K562 (cell line): ENCODE data around the gene BHLHE23. TPM values are rescaled to one million over a fixed set of nuclear protein-coding genes. Genes with fewer than 3 reads are reported as not detected.

ENCODE experiments used
- ATAC-seq: fragments of 200-7000 bp; cut with Tn5 transposase; 3 replicates; pipeline ENCODE4 v1.9.1; 2020; ENCODE audit warnings: moderate library complexity
- BruUV-seq: library from RNA; stranded (reverse); fragments of 400-500 nt; replicated peaks from 2 replicates; lab custom pipeline; 2021; lab: Mats Ljungman, UMichigan
- CTCF ChIA-PET: fragments of 300-600 bp; formaldehyde crosslinking; extraction: SDS; loops from one replicate; lab custom pipeline; 2021; ENCODE audit warnings: low intra/inter-chr PET ratio; lab: Yijun Ruan, JAX
- POLR2A ChIA-PET: fragments of 300-600, 350-650 bp; sonication (Branson Sonifier 250); formaldehyde crosslinking; extraction: SDS; loops from one replicate; lab custom pipeline; 2021; ENCODE audit warnings: antibody characterized with exemption, inconsistent platforms; lab: Yijun Ruan, JAX
- DNase-seq, 4 experiments: peaks; one replicate each; pipeline versions ENCODE4 v3.0.0 to v3.0.0-alpha.2; 2011 to 2018; ENCODE audit warnings: low spot score in 3 of 4, mixed read lengths in 3 of 4; ENCODE audit errors: extremely low read depth in 1 of 4
- FAIRE-seq: peaks from 2 replicates; lab custom pipeline; 2011; peaks lifted over from hg19 to GRCh38; lab: Jason Lieb, UNC
- H2AFZ ChIP-seq: 2 replicates; pipeline ENCODE4 v1.6.0; 2011; ENCODE audit warnings: low read depth, low read length, control low read depth, inconsistent platforms
- H3K27ac ChIP-seq: fragments of 200-600 bp; 3 replicates; pipeline ENCODE4 v1.8.0; 2011; ENCODE audit warnings: low read depth, mild to moderate bottlenecking, control low read depth, inconsistent platforms, low read length, moderate library complexity, mixed read lengths; ENCODE audit errors: extremely low read depth
- H3K27me3 ChIP-seq, 2 experiments: fragments of 300-600 bp in 1 of 2; 2 replicates in 1 of 2; 3 replicates in 1 of 2; pipeline versions ENCODE4 v1.6.0 to v1.8.0; 2011; ENCODE audit warnings: inconsistent platforms in 2 of 2, low read length in 2 of 2, mild to moderate bottlenecking in 1 of 2, mixed read lengths in 1 of 2, moderate library complexity in 1 of 2; ENCODE audit not compliant: control insufficient read depth in 2 of 2, insufficient read depth in 2 of 2
- H3K36me3 ChIP-seq: fragments of 300-600 bp; 3 replicates; pipeline ENCODE4 v1.8.0; 2011; ENCODE audit warnings: mild to moderate bottlenecking, low read length, inconsistent platforms; ENCODE audit not compliant: control insufficient read depth, insufficient read depth
- H3K4me1 ChIP-seq, 2 experiments: fragments of 200-600 bp in 1 of 2; replicated peaks in 1 of 2; 2 replicates in 1 of 2; 3 replicates in 1 of 2; pipeline versions ENCODE4 v1.5.1 to v1.8.0; 2011; ENCODE audit warnings: inconsistent platforms in 2 of 2, low read length in 2 of 2, mild to moderate bottlenecking in 1 of 2, mixed read lengths in 1 of 2, moderate library complexity in 1 of 2; ENCODE audit not compliant: control insufficient read depth in 2 of 2, insufficient read depth in 2 of 2
- H3K4me2 ChIP-seq: 2 replicates; pipeline ENCODE4 v1.6.1; 2011; ENCODE audit warnings: low read length, control low read depth, inconsistent platforms, mixed read lengths; ENCODE audit not compliant: insufficient read depth
- H3K4me3 ChIP-seq: fragments of 200-600 bp; sonication (generic), shearing (Covaris generic); 2 replicates; pipeline ENCODE4 v1.5.1; 2016; ENCODE audit warnings: control low read depth, inconsistent platforms
- H3K79me2 ChIP-seq: fragments of 200-600 bp; 3 replicates; pipeline ENCODE4 v1.8.0; 2011; ENCODE audit warnings: low read length, inconsistent platforms; ENCODE audit not compliant: control insufficient read depth, insufficient read depth
- H3K9ac ChIP-seq, 2 experiments: 2 replicates each; pipeline versions ENCODE4 v1.6.0 to v1.6.1; 2011; ENCODE audit warnings: low read depth in 2 of 2, low read length in 2 of 2, control low read depth in 1 of 2, inconsistent platforms in 1 of 2, mild to moderate bottlenecking in 1 of 2, mixed read lengths in 1 of 2; ENCODE audit not compliant: insufficient read depth in 1 of 2
- H3K9me1 ChIP-seq: one replicate; pipeline ENCODE4 v1.6.0; 2011; ENCODE audit warnings: inconsistent platforms, mild to moderate bottlenecking, low read length, moderate library complexity; ENCODE audit not compliant: control insufficient read depth, insufficient read depth
- H3K9me3 ChIP-seq: replicated peaks from 2 replicates; pipeline ENCODE4 v1.5.1; 2011; ENCODE audit warnings: low read depth, low read length, inconsistent platforms; ENCODE audit not compliant: control insufficient read depth, insufficient read depth
- H4K20me1 ChIP-seq: replicated peaks from 2 replicates; pipeline ENCODE4 v1.6.1; 2011; ENCODE audit warnings: low read length, inconsistent platforms, mixed read lengths; ENCODE audit not compliant: control insufficient read depth, insufficient read depth
- UBTF ChIP-seq, 2 experiments: IDR thresholded peaks; 2 replicates each; pipeline ENCODE4 v1.6.1; 2012; ENCODE audit warnings: improper control_type of control experiment in 2 of 2, low read depth in 2 of 2, low read length in 2 of 2, borderline replicate concordance in 1 of 2
- ZNF316 ChIP-seq: fragments of 450-650 bp; IDR thresholded peaks from 2 replicates; pipeline ENCODE4 v1.6.1; 2016
- WGBS: fragments of 100-300 bp; shearing (Covaris generic); methylation state at CpG from one replicate; pipeline ENCODE4 v1.1.6; 2016; ENCODE audit warnings: low coverage, mixed read lengths; ENCODE audit not compliant: insufficient coverage; ENCODE audit errors: missing lambda C conversion rate; 5-methylcytosine and 5-hydroxymethylcytosine counted together
- in situ Hi-C: fragments of 300-500 bp; cut with MboI; formaldehyde crosslinking; loops from 4 replicates; pipeline ENCODE4 v1.15.0; 2018; ENCODE audit warnings: inconsistent platforms, mixed read lengths
- intact Hi-C: fragments of 100-400 bp; cut with micrococcal nuclease; formaldehyde crosslinking; loops from 2 replicates; pipeline ENCODE4 v1.14.2; 2022
- polyA plus RNA-seq, 8 experiments: library from polyadenylated mRNA; depleted of rRNA in 4 of 8; stranded (reverse) in 5 of 8; unstranded in 3 of 8; fragments of >200 nt; fragmentation: Nextera tagmentation in 2 of 8; fragmentation: Illumina TruSeq in 1 of 8; extraction: Ambion mirVana in 2 of 8; extraction: Trizol in 1 of 8; gene quantifications; 2 replicates each; pipeline versions ENCODE4 v1.2.1 to v1.2.3, GENCODE V29; 2011 to 2014; ENCODE audit warnings: inconsistent platforms in 1 of 8, missing spikeins in 1 of 8
- total RNA-seq, 7 experiments: library from RNA; depleted of rRNA in 6 of 7; stranded (reverse); fragments of >200 nt in 6 of 7; fragmentation: Illumina TruSeq in 2 of 7; extraction: Trizol in 2 of 7; gene quantifications; 2 replicates each; pipeline versions ENCODE4 v1.2.1 to v1.2.3, GENCODE V29; 2011 to 2021; ENCODE audit warnings: low replicate concordance in 1 of 7
- TF ChIP-seq, protein P1 (sequence below): IDR thresholded peaks from 2 replicates; pipeline ENCODE4 v1.6.1; 2014; ENCODE audit warnings: antibody characterized with exemption
- TF ChIP-seq, protein P2 (sequence below): fragments of 450-650 bp; formaldehyde crosslinking; conservative IDR thresholded peaks from 2 replicates; pipeline ENCODE4 v1.4.0; 2022; ENCODE audit warnings: mild to moderate bottlenecking, missing genetic modification characterization
- TF ChIP-seq, protein P3 (sequence below): fragments of 450-650 bp; formaldehyde crosslinking; IDR thresholded peaks from 2 replicates; pipeline ENCODE4 v1.4.0; 2020; ENCODE audit warnings: mild to moderate bottlenecking, mixed read lengths

Gene BHLHE23
- total and polyA plus RNA-seq, 9 of the 15 experiments (the other 6 are each of a cell fraction or from before 2014, with no cell fraction given), result not detected

GRCh38 chr20:63054681-63055240, 48.0 kb upstream of the BHLHE23 start (continued):
- TF ChIP-seq, protein P1, sequence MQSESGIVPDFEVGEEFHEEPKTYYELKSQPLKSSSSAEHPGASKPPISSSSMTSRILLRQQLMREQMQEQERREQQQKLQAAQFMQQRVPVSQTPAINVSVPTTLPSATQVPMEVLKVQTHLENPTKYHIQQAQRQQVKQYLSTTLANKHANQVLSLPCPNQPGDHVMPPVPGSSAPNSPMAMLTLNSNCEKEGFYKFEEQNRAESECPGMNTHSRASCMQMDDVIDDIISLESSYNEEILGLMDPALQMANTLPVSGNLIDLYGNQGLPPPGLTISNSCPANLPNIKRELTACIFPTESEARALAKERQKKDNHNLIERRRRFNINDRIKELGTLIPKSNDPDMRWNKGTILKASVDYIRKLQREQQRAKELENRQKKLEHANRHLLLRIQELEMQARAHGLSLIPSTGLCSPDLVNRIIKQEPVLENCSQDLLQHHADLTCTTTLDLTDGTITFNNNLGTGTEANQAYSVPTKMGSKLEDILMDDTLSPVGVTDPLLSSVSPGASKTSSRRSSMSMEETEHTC, result no peak
- TF ChIP-seq UBTF (IDR thresholded peaks at IDR 0.05; ENCODE audit: borderline replicate concordance in 1 of 2, low read depth in 2 of 2, low read length in 2 of 2), result no peak

- TF ChIP-seq, protein P2, sequence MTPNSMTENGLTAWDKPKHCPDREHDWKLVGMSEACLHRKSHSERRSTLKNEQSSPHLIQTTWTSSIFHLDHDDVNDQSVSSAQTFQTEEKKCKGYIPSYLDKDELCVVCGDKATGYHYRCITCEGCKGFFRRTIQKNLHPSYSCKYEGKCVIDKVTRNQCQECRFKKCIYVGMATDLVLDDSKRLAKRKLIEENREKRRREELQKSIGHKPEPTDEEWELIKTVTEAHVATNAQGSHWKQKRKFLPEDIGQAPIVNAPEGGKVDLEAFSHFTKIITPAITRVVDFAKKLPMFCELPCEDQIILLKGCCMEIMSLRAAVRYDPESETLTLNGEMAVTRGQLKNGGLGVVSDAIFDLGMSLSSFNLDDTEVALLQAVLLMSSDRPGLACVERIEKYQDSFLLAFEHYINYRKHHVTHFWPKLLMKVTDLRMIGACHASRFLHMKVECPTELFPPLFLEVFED, result no peak
- TF ChIP-seq, protein P3, sequence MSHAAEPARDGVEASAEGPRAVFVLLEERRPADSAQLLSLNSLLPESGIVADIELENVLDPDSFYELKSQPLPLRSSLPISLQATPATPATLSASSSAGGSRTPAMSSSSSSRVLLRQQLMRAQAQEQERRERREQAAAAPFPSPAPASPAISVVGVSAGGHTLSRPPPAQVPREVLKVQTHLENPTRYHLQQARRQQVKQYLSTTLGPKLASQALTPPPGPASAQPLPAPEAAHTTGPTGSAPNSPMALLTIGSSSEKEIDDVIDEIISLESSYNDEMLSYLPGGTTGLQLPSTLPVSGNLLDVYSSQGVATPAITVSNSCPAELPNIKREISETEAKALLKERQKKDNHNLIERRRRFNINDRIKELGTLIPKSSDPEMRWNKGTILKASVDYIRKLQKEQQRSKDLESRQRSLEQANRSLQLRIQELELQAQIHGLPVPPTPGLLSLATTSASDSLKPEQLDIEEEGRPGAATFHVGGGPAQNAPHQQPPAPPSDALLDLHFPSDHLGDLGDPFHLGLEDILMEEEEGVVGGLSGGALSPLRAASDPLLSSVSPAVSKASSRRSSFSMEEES (CRISPR knock-in tag), result no peak
- TF ChIP-seq ZNF316, result no peak
- POLR2A ChIA-PET, result no interaction called here
These were observed 47.3 kb upstream of the BHLHE23 start for GRCh38 chr20:63054103-63054474.

More at GRCh38 chr20:63054103-63054474, 47.3 kb upstream of the BHLHE23 start:
- DNase-seq, result peak in 1 of 4 experiments; percentile 8
- no peak for FAIRE-seq
- BruUV-seq, result no TSS peak
- in situ Hi-C loops, result no loop called here
- Histone ChIP-seq H3K4me3 (no peak overlapping the region), H3K4me1 (peaks cover 0 to 30% of the 10 kb centered on the region in 2 experiments; a peak in 3 of 5 replicates), H3K36me3 (no peaks in the 10 kb centered on the region), H3K9me1 (peaks cover 4% of the 10 kb centered on the region), H4K20me1 (0 out of 2 replicates have a peak, but pooled peaks cover 7% of the 10 kb centered on the region), H2AFZ (no peak overlapping the region), H3K27me3 (peaks cover 5 to 57% of the 10 kb centered on the region in 2 experiments; a peak in 4 of 5 replicates), H3K9me3 (peaks cover 5% of the 10 kb centered on the region), H3K27ac (no peak overlapping the region), H3K4me2 (no peak overlapping the region), H3K9ac (no peak overlapping the region), H3K79me2 (no peaks in the 10 kb centered on the region)
- WGBS, result 2% methylated on average over 12 of the region's 12 CpGs
- ATAC-seq, result no peak
- intact Hi-C loops, result no loop called here
- CTCF ChIA-PET, result no interaction called here
